ENCODE measurements around the gene FBXW8. TPM values are rescaled to one million over a fixed set of nuclear protein-coding genes. Genes with fewer than 3 reads are reported as not detected.

FBXW8 gene
- total and polyA plus RNA-seq, 2 donors (not counting 1 experiment from before 2014, with no cell fraction given), result 12.1 to 23.5 TPM

GRCh38 chr12:116934908-116935705, 24.4 kb downstream of the FBXW8 start:
- no peak overlapping the region for H3K27ac Mint-ChIP-seq
- peaks cover 0 to 7% of the 10 kb centered on the region in 2 donors for H3K4me1 ChIP-seq (ENCODE audit: control insufficient read depth in 2 of 2, insufficient read depth in 2 of 2, low read length in 2 of 2)

GRCh38 chr12:116937640-116938039, 26.9 kb downstream of the FBXW8 start:
- ChIA-PET CTCF (interaction anchor here (1.6 kb wide), 1 partner anchor 234 kb away, joined by 3 read pairs; no protein-coding TSS in a partner anchor), POLR2A (no interaction called here)

More at GRCh38 chr12:116934908-116935705, 24.4 kb downstream of the FBXW8 start:
- ATAC-seq (ENCODE audit: low read depth), result no peak
- Mint-ChIP-seq H3K9me3 (ENCODE audit: insufficient read depth) (no peaks in the 10 kb centered on the region), H3K4me1 (peaks cover 11% of the 10 kb centered on the region), H3K4me3 (no peak overlapping the region), H3K27me3 (no peaks in the 10 kb centered on the region)
- no peak overlapping the region for H3K9ac ChIP-seq (ENCODE audit: low read length)
- H3K27me3 ChIP-seq (replicated peaks in 1 of 4; ENCODE audit: control extremely low read depth in 1 of 4, control insufficient read depth in 3 of 4, insufficient read depth in 4 of 4, low read length in 3 of 4), result no peaks in the 10 kb centered on the region
- H4K20me1 ChIP-seq (ENCODE audit: control insufficient read depth, insufficient read depth, low read length, poor library complexity, severe bottlenecking), result peaks cover 39% of the 10 kb centered on the region
- intact Hi-C loops (cut with micrococcal nuclease), result no loop called here
- no peak overlapping the region for H2AFZ ChIP-seq (ENCODE audit: insufficient read depth, low read depth, low read length, poor library complexity, severe bottlenecking)
- CTCF ChIA-PET, result interaction anchor here (0.9 kb wide), 1 partner anchor 185 kb away, joined by 3 read pairs; no protein-coding TSS in a partner anchor
- no peak for DNase-seq
- POLR2A ChIA-PET, result no interaction called here
- H3K79me2 ChIP-seq (ENCODE audit: control insufficient read depth, insufficient read depth, low read length), result peaks cover 53% of the 10 kb centered on the region
- H3K9me3 ChIP-seq (ENCODE audit: control extremely low read depth in 1 of 3, control insufficient read depth in 2 of 3, insufficient read depth in 1 of 3, low read length in 2 of 3), result peaks cover 0 to 6% (median 0%) of the 10 kb centered on the region in 3 donors
- no peak overlapping the region for H3K4me3 ChIP-seq (ENCODE audit: control extremely low read depth in 1 of 5, extremely low read depth in 1 of 5, insufficient read depth in 1 of 5, low read depth in 2 of 5, low read length in 4 of 5)
- no CpG with 5 or more reads among the region's 4 CpGs for WGBS (ENCODE audit: insufficient coverage)
- H3K4me2 ChIP-seq (replicated peaks; ENCODE audit: low read depth, low read length, poor library complexity, severe bottlenecking), result no peak overlapping the region
- peaks cover 8 to 10% of the 10 kb centered on the region in 2 experiments for H3K36me3 ChIP-seq (replicated peaks in 1 of 2; ENCODE audit: control extremely low read depth in 1 of 2, control insufficient read depth in 1 of 2, extremely low read depth in 1 of 2, insufficient read depth in 2 of 2, low read length in 1 of 2)
- H3K27ac ChIP-seq (ENCODE audit: low read length in 2 of 2), result no peak overlapping the region
- TF ChIP-seq EZH2 (IDR thresholded peaks at IDR 0.05; ENCODE audit: borderline replicate concordance, insufficient read depth, low read depth, low read length, poor library complexity, severe bottlenecking), result no peak
- TF ChIP-seq, protein P1, sequence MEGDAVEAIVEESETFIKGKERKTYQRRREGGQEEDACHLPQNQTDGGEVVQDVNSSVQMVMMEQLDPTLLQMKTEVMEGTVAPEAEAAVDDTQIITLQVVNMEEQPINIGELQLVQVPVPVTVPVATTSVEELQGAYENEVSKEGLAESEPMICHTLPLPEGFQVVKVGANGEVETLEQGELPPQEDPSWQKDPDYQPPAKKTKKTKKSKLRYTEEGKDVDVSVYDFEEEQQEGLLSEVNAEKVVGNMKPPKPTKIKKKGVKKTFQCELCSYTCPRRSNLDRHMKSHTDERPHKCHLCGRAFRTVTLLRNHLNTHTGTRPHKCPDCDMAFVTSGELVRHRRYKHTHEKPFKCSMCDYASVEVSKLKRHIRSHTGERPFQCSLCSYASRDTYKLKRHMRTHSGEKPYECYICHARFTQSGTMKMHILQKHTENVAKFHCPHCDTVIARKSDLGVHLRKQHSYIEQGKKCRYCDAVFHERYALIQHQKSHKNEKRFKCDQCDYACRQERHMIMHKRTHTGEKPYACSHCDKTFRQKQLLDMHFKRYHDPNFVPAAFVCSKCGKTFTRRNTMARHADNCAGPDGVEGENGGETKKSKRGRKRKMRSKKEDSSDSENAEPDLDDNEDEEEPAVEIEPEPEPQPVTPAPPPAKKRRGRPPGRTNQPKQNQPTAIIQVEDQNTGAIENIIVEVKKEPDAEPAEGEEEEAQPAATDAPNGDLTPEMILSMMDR (IDR thresholded peaks at IDR 0.05), result no peak

More at GRCh38 chr12:116937640-116938039, 26.9 kb downstream of the FBXW8 start:
- H3K9ac ChIP-seq (ENCODE audit: low read length), result no peak overlapping the region
- no peak overlapping the region for H2AFZ ChIP-seq (ENCODE audit: insufficient read depth, low read depth, low read length, poor library complexity, severe bottlenecking)
- Mint-ChIP-seq H3K4me1 (peaks cover 2% of the 10 kb centered on the region), H3K27ac (no peak overlapping the region), H3K27me3 (no peaks in the 10 kb centered on the region), H3K9me3 (ENCODE audit: insufficient read depth) (no peaks in the 10 kb centered on the region), H3K4me3 (no peak overlapping the region)
- TF ChIP-seq, protein P1 (IDR thresholded peaks at IDR 0.05), result no peak
- TF ChIP-seq EZH2 (IDR thresholded peaks at IDR 0.05; ENCODE audit: borderline replicate concordance, insufficient read depth, low read depth, low read length, poor library complexity, severe bottlenecking), result no peak
- peaks cover 32% of the 10 kb centered on the region for H4K20me1 ChIP-seq (ENCODE audit: control insufficient read depth, insufficient read depth, low read length, poor library complexity, severe bottlenecking)
- 88% methylated on average over 1 of the region's 1 CpG for WGBS (ENCODE audit: insufficient coverage)
- H3K4me2 ChIP-seq (replicated peaks; ENCODE audit: low read depth, low read length, poor library complexity, severe bottlenecking), result no peak overlapping the region
- H3K79me2 ChIP-seq (ENCODE audit: control insufficient read depth, insufficient read depth, low read length), result peaks cover 50% of the 10 kb centered on the region
- peaks cover 0 to 14% (median 6%) of the 10 kb centered on the region in 3 donors for H3K9me3 ChIP-seq (ENCODE audit: control extremely low read depth in 1 of 3, control insufficient read depth in 2 of 3, insufficient read depth in 1 of 3, low read length in 2 of 3)
- intact Hi-C loops (cut with micrococcal nuclease), result no loop called here
- ATAC-seq (ENCODE audit: low read depth), result no peak
- no peak for DNase-seq
- no peaks in the 10 kb centered on the region for H3K4me1 ChIP-seq (ENCODE audit: control insufficient read depth in 2 of 2, insufficient read depth in 2 of 2, low read length in 2 of 2)
- H3K27ac ChIP-seq (ENCODE audit: low read length in 2 of 2), result no peak overlapping the region
- H3K27me3 ChIP-seq (replicated peaks in 1 of 4; ENCODE audit: control extremely low read depth in 1 of 4, control insufficient read depth in 3 of 4, insufficient read depth in 4 of 4, low read length in 3 of 4), result no peaks in the 10 kb centered on the region
- H3K36me3 ChIP-seq (replicated peaks in 1 of 2; ENCODE audit: control extremely low read depth in 1 of 2, control insufficient read depth in 1 of 2, extremely low read depth in 1 of 2, insufficient read depth in 2 of 2, low read length in 1 of 2), result peaks cover 8 to 10% of the 10 kb centered on the region in 2 experiments
- no peak overlapping the region for H3K4me3 ChIP-seq (ENCODE audit: control extremely low read depth in 1 of 5, extremely low read depth in 1 of 5, insufficient read depth in 1 of 5, low read depth in 2 of 5, low read length in 4 of 5)
